Esophagus muscularis mucosa (tissue), 4 donors: ENCODE data around the gene FBXO24. TPM values are rescaled to one million over a fixed set of nuclear protein-coding genes. Genes with fewer than 3 reads are reported as not detected.

Experiments used
- DNase-seq: peaks from one replicate; pipeline ENCODE4 v3.0.0-alpha.2; 2017; ENCODE audit errors: extremely low spot score
- H3K27ac ChIP-seq, 4 donors: fragments of 200-600 bp; sonication (generic); replicated peaks in 1 of 4; 1 replicate in 3 of 4; 2 replicates in 1 of 4; pipeline ENCODE4 v1.5.1; 2016 to 2019; ENCODE audit warnings: mild to moderate bottlenecking in 1 of 4
- H3K27me3 ChIP-seq, 4 donors: fragments of 200-600 bp; sonication (generic); one replicate each; pipeline versions ENCODE4 v1.5.1 to v1.6.0; 2016 to 2019
- H3K36me3 ChIP-seq, 4 donors: fragments of 200-600 bp; sonication (generic); one replicate each; pipeline ENCODE4 v1.5.1; 2016 to 2019
- H3K4me1 ChIP-seq, 4 donors: fragments of 200-600 bp; sonication (generic); one replicate each; pipeline ENCODE4 v1.5.1; 2016 to 2019
- H3K4me3 ChIP-seq, 4 donors: fragments of 200-600 bp; sonication (generic); 1 replicate in 2 of 4; 2 replicates in 2 of 4; pipeline ENCODE4 v1.5.1; 2016 to 2019; ENCODE audit warnings: mild to moderate bottlenecking in 4 of 4, moderate library complexity in 1 of 4
- H3K9me3 ChIP-seq, 4 donors: fragments of 200-600 bp; sonication (generic); 1 replicate in 3 of 4; 2 replicates in 1 of 4; pipeline ENCODE4 v1.5.1; 2016 to 2019
- EP300 ChIP-seq: sonication (generic); formaldehyde crosslinking; IDR thresholded peaks from one replicate; pipeline ENCODE4 v1.6.1; 2017; ENCODE audit warnings: antibody characterized with exemption
- POLR2A ChIP-seq: fragments of 450-650 bp; IDR thresholded peaks from one replicate; pipeline ENCODE4 v1.6.1; 2017; ENCODE audit warnings: antibody characterized with exemption, moderate library complexity, mild to moderate bottlenecking, low read depth
- POLR2AphosphoS5 ChIP-seq, 2 donors: sonication (generic); formaldehyde crosslinking; IDR thresholded peaks; one replicate each; pipeline ENCODE4 v1.6.1; 2017; ENCODE audit warnings: antibody characterized with exemption in 2 of 2
- WGBS: methylation state at CpG from one replicate; pipeline ENCODE4 v1.1.5; 2018; 5-methylcytosine and 5-hydroxymethylcytosine counted together
- intact Hi-C: fragments of 100-400 bp; cut with DNase I; formaldehyde crosslinking; loops from one replicate; pipeline ENCODE4 v1.15.1; 2023
- total RNA-seq, 4 donors: library from RNA; depleted of rRNA; stranded (reverse); fragments of >200 nt; gene quantifications; one replicate each; pipeline versions ENCODE4 v1.1.0 to v1.2.1, GENCODE V29; 2016
- TF ChIP-seq, protein P1 (sequence below), 3 experiments: fragments of 200-600 bp in 2 of 3; fragments of 450-650 bp in 1 of 3; sonication (generic) in 2 of 3; IDR thresholded peaks; one replicate each; pipeline ENCODE4 v1.5.1; 2017 to 2019; ENCODE audit warnings: antibody characterized with exemption in 3 of 3, mild to moderate bottlenecking in 2 of 3, moderate library complexity in 1 of 3

Gene FBXO24
- total RNA-seq, 4 donors from 2014 or later = 0.13 to 0.83 (median 0.48) TPM

DNA sequence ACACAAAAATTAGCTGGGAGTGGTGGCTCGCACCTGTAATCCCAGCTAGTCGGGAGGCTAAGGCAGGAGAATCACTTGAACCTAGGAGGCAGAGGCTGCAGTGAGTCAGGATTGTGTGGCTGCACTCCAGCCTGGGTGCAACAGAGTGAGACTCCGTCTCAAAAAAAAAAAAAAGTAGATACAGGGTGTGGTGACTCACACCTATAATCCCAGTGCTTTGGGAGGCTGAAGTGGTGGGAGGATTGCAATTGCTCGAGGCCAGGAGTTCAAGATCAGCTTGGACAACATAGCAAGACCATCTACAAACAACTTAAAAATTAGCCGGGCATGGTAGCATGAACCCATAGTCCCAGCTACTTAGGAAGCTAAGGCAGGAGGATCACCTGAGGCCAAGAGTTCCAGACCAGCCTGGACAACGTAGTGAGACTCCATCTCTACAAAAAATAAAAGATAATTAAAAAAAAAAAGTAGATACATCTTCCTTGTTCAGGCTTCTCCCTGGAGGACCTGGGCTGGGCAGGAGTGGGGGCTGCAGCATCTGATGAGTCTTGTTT lies 28.3 kb downstream of the FBXO24 start:
- Histone ChIP-seq H3K27ac (no peak overlapping the region), H3K4me1 (peaks cover 14 to 17% (median 14%) of the 10 kb centered on the region in 4 donors), H3K4me3 (no peak overlapping the region), H3K9me3 (no peaks in the 10 kb centered on the region), H3K36me3 (peaks cover 0 to 23% (median 8%) of the 10 kb centered on the region in 4 donors), H3K27me3 (no peaks in the 10 kb centered on the region)
- intact Hi-C loops = loop anchor here (5.0 kb wide), 1 partner anchor 58 kb away; the partner anchor contains the start of gene GNB2
- 82% methylated on average over 6 of the region's 6 CpGs for WGBS
- no peak for DNase-seq
- no peak for TF ChIP-seq POLR2A
- TF ChIP-seq, protein P1, sequence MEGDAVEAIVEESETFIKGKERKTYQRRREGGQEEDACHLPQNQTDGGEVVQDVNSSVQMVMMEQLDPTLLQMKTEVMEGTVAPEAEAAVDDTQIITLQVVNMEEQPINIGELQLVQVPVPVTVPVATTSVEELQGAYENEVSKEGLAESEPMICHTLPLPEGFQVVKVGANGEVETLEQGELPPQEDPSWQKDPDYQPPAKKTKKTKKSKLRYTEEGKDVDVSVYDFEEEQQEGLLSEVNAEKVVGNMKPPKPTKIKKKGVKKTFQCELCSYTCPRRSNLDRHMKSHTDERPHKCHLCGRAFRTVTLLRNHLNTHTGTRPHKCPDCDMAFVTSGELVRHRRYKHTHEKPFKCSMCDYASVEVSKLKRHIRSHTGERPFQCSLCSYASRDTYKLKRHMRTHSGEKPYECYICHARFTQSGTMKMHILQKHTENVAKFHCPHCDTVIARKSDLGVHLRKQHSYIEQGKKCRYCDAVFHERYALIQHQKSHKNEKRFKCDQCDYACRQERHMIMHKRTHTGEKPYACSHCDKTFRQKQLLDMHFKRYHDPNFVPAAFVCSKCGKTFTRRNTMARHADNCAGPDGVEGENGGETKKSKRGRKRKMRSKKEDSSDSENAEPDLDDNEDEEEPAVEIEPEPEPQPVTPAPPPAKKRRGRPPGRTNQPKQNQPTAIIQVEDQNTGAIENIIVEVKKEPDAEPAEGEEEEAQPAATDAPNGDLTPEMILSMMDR (IDR thresholded peaks at IDR 0.05) = no peak
- no peak for TF ChIP-seq EP300
- TF ChIP-seq POLR2AphosphoS5 (IDR thresholded peaks at IDR 0.05) = no peak

DNA sequence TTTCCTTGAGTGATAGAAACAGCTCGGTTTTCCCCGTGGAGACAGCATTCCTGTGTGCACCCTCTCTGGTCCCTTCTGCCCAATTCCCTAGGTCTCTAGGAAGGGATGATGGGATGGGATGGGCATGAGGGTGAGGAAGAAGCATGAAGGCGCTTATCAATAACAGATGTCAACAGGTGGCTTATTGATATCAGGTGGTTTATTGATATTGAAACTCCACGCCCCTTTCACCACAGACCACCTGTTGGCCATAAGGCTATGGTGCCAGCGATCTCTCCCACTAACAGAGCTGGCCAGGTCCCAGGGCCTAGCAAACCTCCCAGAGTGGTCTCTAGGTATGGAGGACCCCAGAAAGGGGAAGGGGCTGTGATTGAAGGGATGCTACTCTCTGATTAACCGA lies 34.1 kb downstream of the FBXO24 start:
- no peaks in the 10 kb centered on the region for H3K4me1 ChIP-seq
- H3K36me3 ChIP-seq = peaks cover 0 to 30% (median 4%) of the 10 kb centered on the region in 4 donors
- no peak overlapping the region for H3K4me3 ChIP-seq
- TF ChIP-seq POLR2AphosphoS5 (IDR thresholded peaks at IDR 0.05) (no peak), EP300 (no peak), POLR2A (no peak)
- TF ChIP-seq, protein P1 (IDR thresholded peaks at IDR 0.05) = no peak
- H3K27me3 ChIP-seq = no peaks in the 10 kb centered on the region
- intact Hi-C loops = no loop called here
- H3K27ac ChIP-seq = no peak overlapping the region
- WGBS = 90% methylated on average over 6 of the region's 6 CpGs
- DNase-seq = no peak
- H3K9me3 ChIP-seq = no peaks in the 10 kb centered on the region

DNA sequence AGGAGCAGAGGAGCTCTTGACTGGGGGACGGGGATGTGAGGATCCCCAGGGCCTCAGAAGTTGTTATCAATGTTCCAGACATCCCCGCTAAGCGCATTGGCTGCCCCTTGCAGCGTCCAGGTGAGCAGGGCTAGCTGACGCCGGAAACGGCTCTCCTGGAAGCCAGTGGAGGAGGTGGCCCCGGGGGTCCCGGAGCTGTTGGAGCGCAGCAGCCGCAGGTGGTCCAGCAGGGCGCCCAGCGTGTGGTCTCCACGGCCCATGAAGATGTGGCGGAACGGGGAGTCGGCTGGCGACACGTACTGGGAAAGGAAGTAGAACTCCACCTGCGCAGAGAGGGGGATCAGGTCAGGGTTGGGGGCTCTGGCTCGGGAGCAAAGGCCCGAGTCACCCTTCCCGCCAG lies 34.7 kb downstream of the FBXO24 start:
- H3K9me3 ChIP-seq = no peaks in the 10 kb centered on the region
- intact Hi-C loops = no loop called here
- H3K27me3 ChIP-seq = no peaks in the 10 kb centered on the region
- no peak overlapping the region for H3K27ac ChIP-seq
- no peak for DNase-seq
- H3K4me3 ChIP-seq = no peak overlapping the region
- H3K36me3 ChIP-seq = peaks cover 0 to 25% (median under 1%) of the 10 kb centered on the region in 4 donors
- H3K4me1 ChIP-seq = no peaks in the 10 kb centered on the region
- no peak for TF ChIP-seq EP300
- WGBS = 90% methylated on average over 22 of the region's 23 CpGs

DNA sequence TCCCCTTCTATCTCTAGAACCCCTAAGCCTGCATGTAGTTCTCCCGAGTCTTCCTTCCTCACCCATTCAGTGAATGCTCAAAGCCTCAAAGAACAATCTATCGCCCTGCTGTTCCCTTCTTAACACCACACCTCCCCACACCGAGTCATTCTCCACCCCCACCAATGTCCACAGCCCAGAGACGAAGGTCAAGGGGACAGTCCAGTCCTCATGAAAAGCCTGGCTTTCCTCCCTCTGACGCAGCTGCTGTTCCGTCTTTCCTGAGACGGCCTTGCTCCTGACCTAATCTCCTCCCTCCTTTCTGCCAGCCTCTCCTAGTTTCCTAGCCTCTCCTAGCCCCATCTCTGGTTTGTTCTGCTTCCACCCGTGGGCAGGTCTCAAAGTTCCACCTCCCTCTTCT lies 35.4 kb downstream of the FBXO24 start:
- no peaks in the 10 kb centered on the region for H3K9me3 ChIP-seq
- no peaks in the 10 kb centered on the region for H3K27me3 ChIP-seq
- H3K4me1 ChIP-seq = peaks cover 4 to 7% (median 6%) of the 10 kb centered on the region in 4 donors
- 86% methylated on average over 8 of the region's 8 CpGs for WGBS
- no peak for DNase-seq
- no peak for TF ChIP-seq POLR2AphosphoS5 (IDR thresholded peaks at IDR 0.05)
- TF ChIP-seq, protein P1 (IDR thresholded peaks at IDR 0.05) = no peak
- TF ChIP-seq POLR2A = no peak
- no peak for TF ChIP-seq EP300
- H3K36me3 ChIP-seq = peaks cover 0 to 23% (median 0%) of the 10 kb centered on the region in 4 donors
- no peak overlapping the region for H3K27ac ChIP-seq
- H3K4me3 ChIP-seq = no peak overlapping the region
- intact Hi-C loops = no loop called here

DNA sequence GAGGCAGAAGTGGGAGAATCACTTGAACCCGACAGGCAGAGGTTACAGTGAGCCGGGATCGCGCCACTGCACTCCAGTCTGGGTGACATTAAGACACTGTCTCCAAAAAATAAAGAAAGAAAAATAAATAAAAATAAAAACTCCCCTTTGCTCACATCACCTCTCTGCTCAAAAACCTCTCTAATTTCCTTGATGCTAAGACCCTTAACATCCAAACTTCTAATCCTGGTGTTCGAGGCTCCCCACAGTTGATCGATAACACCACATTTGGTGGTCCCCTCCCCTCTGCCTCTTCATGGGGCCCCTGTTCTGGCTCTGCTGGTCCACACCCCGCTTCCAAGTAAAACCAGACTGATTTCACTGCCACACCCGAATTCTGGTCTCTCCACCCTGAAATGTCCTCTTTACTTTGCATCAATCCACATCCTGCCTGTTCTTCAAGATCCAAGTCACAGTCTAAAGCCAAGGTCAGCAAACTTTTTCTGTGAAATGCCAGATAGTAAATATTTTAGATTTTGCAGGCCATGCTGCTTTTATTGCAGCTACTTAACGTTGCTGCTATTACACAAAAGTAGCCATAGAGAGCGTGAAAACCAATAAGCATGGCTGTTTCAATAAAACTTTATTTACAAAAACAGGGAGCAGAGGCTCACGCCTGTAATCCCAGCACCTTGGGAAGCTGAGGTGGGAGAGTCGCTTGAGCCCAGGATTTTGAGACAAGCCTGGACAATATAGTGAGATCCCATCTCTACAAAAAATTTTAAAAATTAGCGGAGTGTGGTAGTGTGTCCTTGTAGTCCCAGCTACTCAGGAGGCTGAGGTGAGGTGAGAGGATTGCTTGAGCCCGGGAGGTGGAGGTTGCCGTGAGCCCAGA lies 38.1 kb downstream of the FBXO24 start:
- H3K4me1 ChIP-seq = peaks cover 8 to 14% (median 12%) of the 10 kb centered on the region in 4 donors
- no peak overlapping the region for H3K27ac ChIP-seq
- H3K9me3 ChIP-seq = no peaks in the 10 kb centered on the region
- no peak for TF ChIP-seq POLR2A
- TF ChIP-seq, protein P1 (IDR thresholded peaks at IDR 0.05) = no peak
- no peak for TF ChIP-seq POLR2AphosphoS5 (IDR thresholded peaks at IDR 0.05)
- TF ChIP-seq EP300 = no peak
- H3K27me3 ChIP-seq = peaks cover 0 to 10% (median 0%) of the 10 kb centered on the region in 4 donors
- DNase-seq = no peak
- peaks cover 0 to 19% (median 0%) of the 10 kb centered on the region in 4 donors for H3K36me3 ChIP-seq
- 89% methylated on average over 15 of the region's 15 CpGs for WGBS
- H3K4me3 ChIP-seq = no peak overlapping the region
- intact Hi-C loops = no loop called here
